RWPE2 (cell line): ENCODE results near the gene TNRC6C.

Source experiments
- ATAC-seq: fragments of 200-7000 bp; cut with Tn5 transposase; 3 replicates; pipeline ENCODE4 v1.9.1; 2021; ENCODE audit warnings: low read depth
- DNase-seq: peaks from one replicate; pipeline ENCODE4 v3.0.0-alpha.2; 2020; ENCODE audit warnings: low spot score
- H3K27ac ChIP-seq: fragments of 450-650 bp; 2 replicates; pipeline ENCODE4 v1.5.1; 2017; ENCODE audit warnings: mild to moderate bottlenecking; ENCODE audit not compliant: poor library complexity, severe bottlenecking
- H3K27me3 ChIP-seq: fragments of 250-450 bp; sonication (Bioruptor Pico); 2 replicates; pipeline ENCODE4 v1.5.1; 2021; ENCODE audit warnings: mild to moderate bottlenecking, moderate library complexity; ENCODE audit not compliant: insufficient read depth, poor library complexity, severe bottlenecking
- H3K36me3 ChIP-seq: fragments of 250-450 bp; sonication (Bioruptor Pico); 2 replicates; pipeline ENCODE4 v1.5.1; 2020; ENCODE audit warnings: low read depth, mild to moderate bottlenecking, moderate library complexity
- H3K4me1 ChIP-seq: fragments of 250-450 bp; sonication (Bioruptor Pico); 2 replicates; pipeline ENCODE4 v1.5.1; 2021; ENCODE audit warnings: mild to moderate bottlenecking, moderate library complexity; ENCODE audit not compliant: insufficient read depth, poor library complexity, severe bottlenecking
- H3K4me3 ChIP-seq: fragments of 250-450 bp; sonication (Bioruptor Pico); 2 replicates; pipeline ENCODE4 v1.5.1; 2021; ENCODE audit warnings: mild to moderate bottlenecking, moderate library complexity; ENCODE audit not compliant: severe bottlenecking
- H3K9me3 ChIP-seq: fragments of 250-450 bp; sonication (Bioruptor Pico); 2 replicates; pipeline ENCODE4 v1.5.1; 2021; ENCODE audit warnings: mild to moderate bottlenecking, moderate library complexity; ENCODE audit not compliant: severe bottlenecking
- TF ChIP-seq, protein P1 (sequence below): fragments of 450-650 bp; IDR thresholded peaks from one replicate; pipeline ENCODE4 v1.5.1; 2017; ENCODE audit warnings: mild to moderate bottlenecking, moderate library complexity; ENCODE audit not compliant: poor library complexity, severe bottlenecking

TNRC6C gene

DNA sequence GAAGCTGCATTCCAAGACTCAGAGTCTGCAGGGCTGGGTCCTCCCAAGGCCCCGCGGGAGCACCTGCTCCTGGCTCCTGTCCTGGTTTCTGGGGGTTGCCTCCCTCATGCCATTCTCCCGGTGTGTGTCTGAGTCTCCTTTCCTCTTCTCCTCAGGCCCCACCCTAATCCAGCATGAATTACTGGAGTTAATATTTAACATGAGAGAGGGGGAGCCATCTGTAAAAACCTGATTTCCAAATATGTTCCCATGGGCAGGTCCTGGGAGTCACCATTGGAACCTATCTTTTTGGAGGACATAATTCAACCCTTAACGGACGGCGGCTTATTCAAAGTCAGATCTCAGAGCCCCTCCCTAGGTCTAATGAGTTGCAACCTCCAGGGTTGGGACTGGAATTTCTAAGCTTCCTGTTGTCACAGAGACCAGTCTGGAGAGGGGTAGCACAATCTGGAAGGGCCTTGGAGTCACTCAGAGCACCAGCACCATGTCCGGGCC is 193.1 kb downstream of the TNRC6C start:
- Histone ChIP-seq H3K36me3 (no peaks in the 10 kb centered on the region), H3K9me3 (no peaks in the 10 kb centered on the region), H3K27ac (no peak overlapping the region), H3K4me3 (no peak overlapping the region), H3K27me3 (no peaks in the 10 kb centered on the region), H3K4me1 (no peaks in the 10 kb centered on the region)
- DNase-seq (no peak), ATAC-seq (peak; percentile 51; the same call in 1 of the 3 replicates)
- TF ChIP-seq, protein P1, sequence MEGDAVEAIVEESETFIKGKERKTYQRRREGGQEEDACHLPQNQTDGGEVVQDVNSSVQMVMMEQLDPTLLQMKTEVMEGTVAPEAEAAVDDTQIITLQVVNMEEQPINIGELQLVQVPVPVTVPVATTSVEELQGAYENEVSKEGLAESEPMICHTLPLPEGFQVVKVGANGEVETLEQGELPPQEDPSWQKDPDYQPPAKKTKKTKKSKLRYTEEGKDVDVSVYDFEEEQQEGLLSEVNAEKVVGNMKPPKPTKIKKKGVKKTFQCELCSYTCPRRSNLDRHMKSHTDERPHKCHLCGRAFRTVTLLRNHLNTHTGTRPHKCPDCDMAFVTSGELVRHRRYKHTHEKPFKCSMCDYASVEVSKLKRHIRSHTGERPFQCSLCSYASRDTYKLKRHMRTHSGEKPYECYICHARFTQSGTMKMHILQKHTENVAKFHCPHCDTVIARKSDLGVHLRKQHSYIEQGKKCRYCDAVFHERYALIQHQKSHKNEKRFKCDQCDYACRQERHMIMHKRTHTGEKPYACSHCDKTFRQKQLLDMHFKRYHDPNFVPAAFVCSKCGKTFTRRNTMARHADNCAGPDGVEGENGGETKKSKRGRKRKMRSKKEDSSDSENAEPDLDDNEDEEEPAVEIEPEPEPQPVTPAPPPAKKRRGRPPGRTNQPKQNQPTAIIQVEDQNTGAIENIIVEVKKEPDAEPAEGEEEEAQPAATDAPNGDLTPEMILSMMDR = no peak

DNA sequence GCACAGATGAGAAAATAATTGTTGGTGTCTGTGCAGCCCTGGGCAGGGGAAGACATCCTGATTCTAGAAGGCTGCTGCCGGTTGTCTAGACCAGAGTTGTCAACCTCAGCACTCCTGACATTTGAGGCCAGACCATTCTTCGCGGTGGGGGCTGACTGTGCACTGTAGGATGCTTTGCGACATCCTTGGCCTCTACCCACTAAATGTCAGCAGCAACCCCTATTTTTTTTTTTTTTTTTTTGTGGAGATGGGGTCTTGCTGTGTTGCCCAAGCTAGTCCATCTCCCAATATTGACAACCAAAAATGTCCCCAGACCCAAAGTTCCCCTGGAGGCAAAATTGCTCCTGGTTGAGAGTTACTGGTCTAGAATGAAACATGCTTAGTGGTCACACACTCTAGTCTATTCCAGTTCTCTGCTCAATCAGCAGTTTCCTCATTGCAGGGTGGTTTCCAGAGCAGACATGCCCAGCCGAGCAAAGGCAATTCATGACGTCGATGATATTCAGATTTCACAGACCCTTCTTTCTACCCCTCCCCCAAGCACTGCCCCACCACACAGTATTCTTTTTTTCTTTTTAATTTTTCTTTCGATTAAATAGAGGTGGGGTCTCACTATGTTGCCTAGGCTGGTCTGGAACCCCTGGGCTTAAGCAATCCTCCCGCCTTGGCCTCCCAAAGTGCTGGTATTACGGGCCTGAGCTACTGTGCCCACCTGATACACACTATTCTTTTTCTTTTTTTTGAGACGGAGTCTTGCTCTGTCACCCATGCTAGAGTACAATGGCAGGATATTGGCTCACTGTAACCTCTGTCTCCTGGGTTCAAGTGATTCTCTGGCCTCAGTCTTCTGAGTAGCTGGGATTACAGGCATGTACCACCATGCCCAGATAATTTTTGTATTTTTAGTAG is 196.7 kb downstream of the TNRC6C start:
- Histone ChIP-seq H3K9me3 (no peaks in the 10 kb centered on the region), H3K27ac (no peak overlapping the region), H3K27me3 (no peaks in the 10 kb centered on the region), H3K36me3 (no peaks in the 10 kb centered on the region), H3K4me1 (peaks cover 14% of the 10 kb centered on the region), H3K4me3 (no peak overlapping the region)
- DNase-seq (no peak), ATAC-seq (no peak)
- TF ChIP-seq, protein P1 = no peak
